ENCODE results near the gene WWOX.

WWOX gene

GRCh38 chr16:78629173-78629572 is 529.7 kb downstream of the WWOX start:
- no peak for DNase-seq

DNA sequence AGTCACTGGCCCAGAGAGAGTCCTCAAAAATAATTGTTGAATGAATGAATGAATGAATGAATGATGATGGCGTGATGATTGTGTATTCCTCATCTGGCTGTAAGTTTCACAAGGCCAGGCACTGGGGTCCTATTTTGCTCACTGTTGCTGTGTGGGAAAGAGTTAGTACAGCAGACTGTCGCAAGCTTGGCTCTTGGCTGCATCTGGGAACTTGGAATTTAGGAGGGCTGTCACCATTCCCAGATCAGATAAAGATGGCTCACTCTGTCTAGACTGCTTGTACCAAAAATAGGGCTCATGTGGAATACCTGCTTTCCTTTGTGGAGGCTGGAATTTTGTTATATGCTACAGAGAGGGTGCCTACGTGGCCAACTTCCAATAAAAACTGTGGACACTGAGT is 530.6 kb downstream of the WWOX start:
- no peak for DNase-seq

- no peak for DNase-seq
These were observed 534.1 kb downstream of the WWOX start for GRCh38 chr16:78633551-78633950.

DNA sequence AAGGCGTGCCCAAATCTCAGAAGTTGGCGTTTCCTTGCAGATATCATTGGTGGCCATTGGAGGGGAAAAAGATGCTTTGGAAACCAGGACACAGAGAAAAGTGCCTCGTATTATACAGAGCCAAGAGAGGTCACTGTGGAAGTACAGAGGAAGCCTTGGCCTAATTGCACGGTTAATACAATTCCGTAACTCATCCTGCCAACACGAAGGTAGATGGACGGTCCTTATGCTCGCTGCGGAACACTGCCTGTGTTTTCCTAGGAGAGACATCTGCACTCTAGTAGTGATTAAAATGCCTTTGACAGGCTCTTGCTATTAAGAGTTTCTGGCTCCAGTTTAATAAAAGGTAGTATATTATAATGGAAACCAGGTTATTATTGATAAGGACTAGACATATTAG is 536.4 kb downstream of the WWOX start:
- no peak for DNase-seq

DNA sequence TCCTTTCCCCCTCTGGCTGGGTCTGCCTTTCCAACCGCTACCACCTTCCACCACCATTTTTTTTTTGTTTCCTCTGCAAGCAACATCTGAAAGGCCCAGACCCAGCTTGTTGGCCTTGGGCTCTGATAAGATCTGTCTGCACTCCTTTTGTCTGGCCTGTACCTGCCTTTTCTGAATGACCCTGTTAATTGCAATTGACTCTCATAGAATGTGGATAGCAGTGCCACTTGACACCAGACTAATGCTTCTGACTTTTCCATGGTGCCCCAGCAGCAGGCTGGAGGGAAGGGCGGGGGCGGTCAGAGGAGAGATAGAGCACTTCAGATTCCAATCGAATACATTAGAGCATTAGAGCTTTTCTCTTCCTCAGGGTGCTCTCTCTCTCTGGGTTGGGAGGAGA is 538.9 kb downstream of the WWOX start:
- no peak for DNase-seq

GRCh38 chr16:78639775-78640174 is 540.3 kb downstream of the WWOX start:
- no peak for DNase-seq

GRCh38 chr16:78640886-78641285 is 541.4 kb downstream of the WWOX start:
- no peak for DNase-seq

GRCh38 chr16:78641433-78641832 is 542.0 kb downstream of the WWOX start:
- DNase-seq: peak; percentile 56

DNA sequence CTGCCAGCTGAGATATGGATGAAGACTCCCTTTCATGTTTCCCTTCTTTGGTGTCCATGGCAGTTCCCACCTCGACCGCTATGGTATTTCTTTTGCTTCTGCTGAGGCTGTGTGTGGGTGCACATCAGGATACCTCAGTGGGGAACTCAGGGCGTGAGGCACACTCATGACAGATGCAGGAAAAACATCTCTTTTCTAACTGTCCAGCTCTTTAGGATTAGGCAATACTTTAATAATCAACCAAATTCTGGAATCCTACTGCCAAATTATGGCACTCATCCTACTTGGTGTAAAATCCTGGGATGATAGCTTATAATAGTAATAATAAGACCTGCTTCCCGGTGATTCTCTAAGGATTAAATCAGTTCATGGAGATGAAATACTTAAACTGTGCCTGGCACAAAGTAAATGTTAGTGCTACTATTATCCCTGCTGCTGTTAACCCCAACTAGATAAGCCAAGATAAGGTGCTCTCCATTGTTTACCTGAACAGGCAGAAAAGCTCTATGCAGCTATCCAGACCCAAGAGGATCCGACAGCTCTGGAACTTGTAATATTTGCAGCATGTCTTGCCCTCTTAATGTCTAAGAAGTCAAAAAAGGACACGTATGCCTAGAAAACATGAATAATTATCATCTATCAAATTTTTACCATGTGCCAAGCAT is 543.3 kb downstream of the WWOX start:
- DNase-seq: no peak

GRCh38 chr16:78645657-78646056 is 546.2 kb downstream of the WWOX start:
- no peak for DNase-seq

GRCh38 chr16:78647019-78647418 is 547.6 kb downstream of the WWOX start:
- no peak for DNase-seq

DNA sequence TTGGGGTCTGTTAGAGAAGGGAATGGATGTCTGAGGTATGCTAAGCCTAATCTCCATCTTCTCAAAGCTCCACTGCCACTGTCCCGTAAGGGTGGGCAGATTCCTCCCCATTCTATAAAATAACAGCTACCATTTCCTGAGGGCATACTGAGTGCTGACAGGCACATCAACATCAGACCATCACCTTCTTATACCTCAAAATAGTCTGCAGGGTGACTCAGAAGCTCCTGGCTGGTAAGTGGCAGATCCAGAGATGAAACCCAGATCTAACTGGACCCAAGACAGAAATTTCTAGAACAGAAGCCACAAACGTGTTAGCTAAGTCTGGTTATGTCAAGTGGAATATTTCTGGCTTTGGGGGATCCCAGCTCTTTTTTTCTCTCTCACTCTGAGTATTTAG is 548.0 kb downstream of the WWOX start:
- no peak for DNase-seq

- DNase-seq: no peak
These were observed 549.1 kb downstream of the WWOX start for GRCh38 chr16:78648517-78648916.

DNA sequence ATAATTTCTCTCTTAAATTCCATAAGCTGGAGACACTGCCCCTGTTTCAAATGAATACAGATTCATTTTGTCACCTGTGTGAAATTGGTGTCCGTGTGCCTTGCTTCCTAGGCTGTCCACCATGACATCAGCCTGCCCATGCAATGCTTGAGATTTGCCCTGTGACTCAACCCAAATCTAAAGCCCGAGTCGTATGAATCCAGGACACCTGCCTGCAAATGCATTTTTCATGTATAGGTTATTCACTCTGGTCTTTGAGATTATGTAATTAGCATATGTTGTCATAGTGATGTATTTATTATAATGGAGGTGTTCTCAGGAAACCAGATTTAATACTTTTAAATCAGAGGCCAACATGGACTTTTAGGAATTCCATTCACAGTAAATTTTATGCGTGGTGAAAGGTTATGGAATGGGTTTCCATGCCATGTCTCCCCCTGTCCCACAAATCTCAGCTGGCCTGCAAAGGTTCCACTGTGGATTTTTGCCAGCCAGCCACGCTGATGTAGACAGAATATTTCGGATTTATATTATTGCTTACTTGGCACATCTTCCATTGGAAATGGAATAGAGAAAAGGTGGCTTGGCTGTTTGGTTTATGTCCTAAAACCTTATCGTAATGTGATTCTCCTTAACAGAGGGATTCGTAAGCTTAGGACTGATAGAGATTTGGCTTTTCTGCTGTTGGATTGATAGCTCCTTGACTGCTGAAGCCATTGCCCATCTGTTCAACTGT is 551.1 kb downstream of the WWOX start:
- DNase-seq: no peak

DNA sequence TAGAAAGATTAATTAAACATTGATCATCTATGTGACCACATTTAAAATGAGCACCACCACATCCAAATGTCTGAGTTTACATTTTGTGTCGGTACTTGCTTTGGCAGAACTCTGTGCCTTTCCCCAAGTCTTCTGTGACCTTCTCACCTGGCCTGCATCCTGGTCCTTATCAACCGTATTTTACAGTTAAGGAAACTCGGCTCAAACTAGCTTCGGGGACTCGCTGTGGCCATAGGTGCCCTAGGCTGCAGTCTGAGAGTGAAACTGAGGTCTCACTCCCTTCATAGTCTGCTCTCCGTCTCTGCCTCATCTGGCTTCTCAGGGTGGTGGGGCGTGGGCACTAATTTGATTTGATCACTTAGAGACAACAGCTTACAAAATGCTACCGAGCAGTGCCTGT is 555.5 kb downstream of the WWOX start:
- DNase-seq: peak; percentile 43

DNA sequence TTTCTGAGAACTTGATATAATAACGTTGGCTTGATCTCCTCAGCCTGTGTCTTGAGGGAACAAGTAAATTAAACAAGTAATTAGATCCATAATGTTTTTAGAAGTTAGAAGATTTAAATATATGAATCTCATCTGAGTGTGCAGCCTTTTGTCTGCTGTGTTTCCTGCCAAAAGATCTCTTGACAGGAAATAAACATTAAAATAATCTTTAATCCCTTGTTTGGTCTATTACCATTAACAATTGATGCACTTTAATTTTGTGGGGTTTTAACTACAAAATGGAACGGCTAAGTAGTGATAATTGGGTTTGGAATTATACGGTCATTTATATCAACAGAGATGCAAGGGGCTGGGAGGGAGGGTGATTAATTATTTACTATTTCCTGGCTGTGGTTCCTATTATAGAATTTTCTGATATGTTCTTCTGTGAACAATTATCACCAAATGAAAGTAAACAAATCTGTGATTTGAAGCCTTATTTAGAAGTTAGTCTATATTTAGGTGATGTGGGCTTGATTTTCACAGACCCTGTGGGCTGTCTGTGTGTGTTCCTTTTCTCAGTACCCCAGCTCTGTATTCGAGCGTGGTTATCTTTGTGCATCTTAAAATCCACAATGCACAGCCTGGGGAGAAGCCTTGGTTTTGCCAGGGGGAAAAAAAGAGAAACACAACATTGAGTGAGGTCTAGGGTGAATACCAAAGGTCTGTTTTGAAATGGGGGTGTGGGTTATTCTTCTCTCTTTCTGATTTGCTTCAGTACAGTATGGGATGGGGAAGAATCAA is 556.1 kb downstream of the WWOX start:
- DNase-seq: no peak

GRCh38 chr16:78656887-78657286 is 557.4 kb downstream of the WWOX start:
- DNase-seq: no peak

DNA sequence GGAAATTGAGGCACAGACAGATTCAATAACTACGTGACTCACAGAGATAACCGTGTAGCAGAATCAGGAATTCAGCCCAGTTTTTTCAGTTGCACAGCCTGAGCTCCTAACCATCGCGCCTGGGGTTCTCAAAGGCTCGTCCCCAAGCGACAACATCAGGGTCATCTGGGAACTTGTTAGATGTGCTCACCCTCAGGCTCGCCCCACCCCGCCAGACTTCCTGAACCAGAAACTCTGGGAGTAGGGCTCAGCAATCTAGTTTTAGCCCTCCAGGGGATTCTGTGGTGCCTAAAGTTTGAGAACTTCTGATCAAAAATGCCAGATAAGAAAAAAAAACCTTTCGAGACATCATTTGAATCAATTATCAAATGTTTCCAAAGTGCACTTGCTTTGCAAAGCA is 559.8 kb downstream of the WWOX start:
- no peak for DNase-seq

DNA sequence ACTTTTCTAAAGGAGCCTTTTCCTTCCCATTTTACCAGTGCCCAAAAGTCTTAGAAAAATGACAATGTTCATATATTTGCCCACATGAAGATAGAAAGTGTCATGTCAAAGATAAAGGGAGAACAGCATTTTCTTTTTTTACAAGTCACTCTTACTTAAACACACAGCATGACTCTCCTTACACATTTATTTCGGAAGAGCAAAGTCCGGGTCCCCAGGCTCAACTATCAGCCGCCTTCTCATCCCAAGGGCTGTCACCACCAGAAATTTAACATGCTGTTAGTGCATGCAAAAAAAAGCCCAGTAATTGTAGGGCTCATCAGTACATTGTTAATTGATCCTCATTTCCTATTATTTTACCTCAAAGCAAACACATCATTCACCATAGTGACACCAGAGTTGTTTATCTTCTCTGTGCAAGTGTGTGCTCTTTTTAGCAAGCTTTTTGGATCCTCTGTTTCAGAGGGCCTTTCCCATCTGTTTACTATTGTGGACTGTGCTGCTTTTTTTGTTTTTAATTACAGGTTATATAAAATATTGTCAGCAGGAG is 560.3 kb downstream of the WWOX start:
- DNase-seq: no peak

DNA sequence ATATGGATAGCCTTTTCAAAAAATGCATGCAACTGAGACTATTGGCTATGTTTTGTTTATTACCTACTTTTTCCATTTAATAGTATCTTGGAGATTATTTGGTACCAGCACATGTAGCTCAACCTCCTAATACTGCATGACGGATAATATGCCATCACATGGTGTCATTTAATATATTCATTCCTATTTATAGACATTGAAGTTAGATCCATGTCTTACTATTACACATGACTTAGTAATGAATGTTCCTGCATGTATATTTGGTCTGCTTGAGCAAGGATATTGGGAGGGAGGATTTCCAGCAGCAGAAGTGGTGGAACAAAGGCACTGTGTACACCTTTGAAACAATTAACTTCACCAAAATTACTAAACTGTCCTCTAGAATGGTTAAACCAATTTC is 561.3 kb downstream of the WWOX start:
- DNase-seq: no peak

- no peak for DNase-seq
These were observed 564.2 kb downstream of the WWOX start for GRCh38 chr16:78663690-78664089.

DNA sequence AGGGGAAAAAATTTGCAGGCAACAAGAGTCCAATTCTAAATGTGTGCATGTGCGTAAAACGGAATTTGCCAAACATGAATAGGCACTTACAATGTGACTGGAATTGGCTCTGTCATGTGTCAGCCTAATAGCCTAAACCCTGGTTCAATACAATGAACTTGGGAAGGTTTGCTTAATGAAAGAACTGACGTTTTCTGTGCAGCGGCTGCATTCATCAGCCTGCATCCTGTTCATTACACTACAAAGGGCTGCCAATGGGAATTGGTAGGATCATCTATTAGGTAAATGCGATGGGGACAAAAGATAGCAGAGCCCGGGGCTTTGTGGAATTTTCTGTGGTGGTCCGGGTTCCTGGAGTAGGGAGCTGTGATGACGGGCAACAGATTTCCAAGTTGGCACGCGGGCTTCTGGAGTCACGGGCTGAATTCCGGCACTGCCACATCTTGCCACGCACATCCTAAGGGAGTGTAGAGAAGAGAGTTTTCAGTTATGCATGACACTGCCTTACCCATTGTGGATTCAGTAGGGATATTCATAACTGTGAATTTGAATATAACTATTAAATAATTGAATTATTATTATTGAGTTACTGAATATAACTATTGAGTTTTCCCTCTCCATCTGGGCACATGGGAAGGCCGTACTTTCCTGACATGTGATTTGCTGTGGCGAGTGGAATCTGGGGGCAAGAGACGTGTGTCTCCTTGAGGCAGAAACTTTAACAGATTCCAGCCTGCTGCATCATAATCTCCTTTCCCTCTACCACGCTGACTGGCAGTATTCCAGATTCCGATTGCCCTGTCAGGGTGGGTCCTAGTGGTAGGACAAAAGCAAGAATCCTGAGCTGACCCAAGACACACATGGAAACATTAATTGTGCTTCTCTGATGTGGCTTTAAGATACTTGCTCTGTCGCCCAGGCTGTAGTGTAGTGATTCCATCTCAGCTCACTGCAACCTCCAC is 565.6 kb downstream of the WWOX start:
- peak; percentile 89 for DNase-seq
